K562 (cell line): ENCODE measurements around the gene MED20. TPM values are rescaled to one million over a fixed set of nuclear protein-coding genes. Genes with fewer than 3 reads are reported as not detected.

Experiments
- ATAC-seq: fragments of 200-7000 bp; cut with Tn5 transposase; 3 replicates; pipeline ENCODE4 v1.9.1; 2020; ENCODE audit warnings: moderate library complexity
- BruUV-seq: library from RNA; stranded (reverse); fragments of 400-500 nt; replicated peaks from 2 replicates; lab custom pipeline; 2021; lab: Mats Ljungman, UMichigan
- CTCF ChIA-PET: fragments of 300-600 bp; formaldehyde crosslinking; extraction: SDS; loops from one replicate; lab custom pipeline; 2021; ENCODE audit warnings: low intra/inter-chr PET ratio; lab: Yijun Ruan, JAX
- POLR2A ChIA-PET: fragments of 300-600, 350-650 bp; sonication (Branson Sonifier 250); formaldehyde crosslinking; extraction: SDS; loops from one replicate; lab custom pipeline; 2021; ENCODE audit warnings: antibody characterized with exemption, inconsistent platforms; lab: Yijun Ruan, JAX
- DNase-seq, 4 experiments: peaks; one replicate each; pipeline versions ENCODE4 v3.0.0 to v3.0.0-alpha.2; 2011 to 2018; ENCODE audit warnings: low spot score in 3 of 4, mixed read lengths in 3 of 4; ENCODE audit errors: extremely low read depth in 1 of 4
- FAIRE-seq: peaks from 2 replicates; lab custom pipeline; 2011; peaks lifted over from hg19 to GRCh38; lab: Jason Lieb, UNC
- H2AFZ ChIP-seq: 2 replicates; pipeline ENCODE4 v1.6.0; 2011; ENCODE audit warnings: low read depth, low read length, control low read depth, inconsistent platforms
- H3K27ac ChIP-seq: fragments of 200-600 bp; 3 replicates; pipeline ENCODE4 v1.8.0; 2011; ENCODE audit warnings: low read depth, mild to moderate bottlenecking, control low read depth, inconsistent platforms, low read length, moderate library complexity, mixed read lengths; ENCODE audit errors: extremely low read depth
- H3K27me3 ChIP-seq, 2 experiments: fragments of 300-600 bp in 1 of 2; 2 replicates in 1 of 2; 3 replicates in 1 of 2; pipeline versions ENCODE4 v1.6.0 to v1.8.0; 2011; ENCODE audit warnings: inconsistent platforms in 2 of 2, low read length in 2 of 2, mild to moderate bottlenecking in 1 of 2, mixed read lengths in 1 of 2, moderate library complexity in 1 of 2; ENCODE audit not compliant: control insufficient read depth in 2 of 2, insufficient read depth in 2 of 2
- H3K36me3 ChIP-seq: fragments of 300-600 bp; 3 replicates; pipeline ENCODE4 v1.8.0; 2011; ENCODE audit warnings: mild to moderate bottlenecking, low read length, inconsistent platforms; ENCODE audit not compliant: control insufficient read depth, insufficient read depth
- H3K4me1 ChIP-seq, 2 experiments: fragments of 200-600 bp in 1 of 2; replicated peaks in 1 of 2; 2 replicates in 1 of 2; 3 replicates in 1 of 2; pipeline versions ENCODE4 v1.5.1 to v1.8.0; 2011; ENCODE audit warnings: inconsistent platforms in 2 of 2, low read length in 2 of 2, mild to moderate bottlenecking in 1 of 2, mixed read lengths in 1 of 2, moderate library complexity in 1 of 2; ENCODE audit not compliant: control insufficient read depth in 2 of 2, insufficient read depth in 2 of 2
- H3K4me2 ChIP-seq: 2 replicates; pipeline ENCODE4 v1.6.1; 2011; ENCODE audit warnings: low read length, control low read depth, inconsistent platforms, mixed read lengths; ENCODE audit not compliant: insufficient read depth
- H3K4me3 ChIP-seq: fragments of 200-600 bp; sonication (generic), shearing (Covaris generic); 2 replicates; pipeline ENCODE4 v1.5.1; 2016; ENCODE audit warnings: control low read depth, inconsistent platforms
- H3K79me2 ChIP-seq: fragments of 200-600 bp; 3 replicates; pipeline ENCODE4 v1.8.0; 2011; ENCODE audit warnings: low read length, inconsistent platforms; ENCODE audit not compliant: control insufficient read depth, insufficient read depth
- H3K9ac ChIP-seq, 2 experiments: 2 replicates each; pipeline versions ENCODE4 v1.6.0 to v1.6.1; 2011; ENCODE audit warnings: low read depth in 2 of 2, low read length in 2 of 2, control low read depth in 1 of 2, inconsistent platforms in 1 of 2, mild to moderate bottlenecking in 1 of 2, mixed read lengths in 1 of 2; ENCODE audit not compliant: insufficient read depth in 1 of 2
- H3K9me1 ChIP-seq: one replicate; pipeline ENCODE4 v1.6.0; 2011; ENCODE audit warnings: inconsistent platforms, mild to moderate bottlenecking, low read length, moderate library complexity; ENCODE audit not compliant: control insufficient read depth, insufficient read depth
- H3K9me3 ChIP-seq: replicated peaks from 2 replicates; pipeline ENCODE4 v1.5.1; 2011; ENCODE audit warnings: low read depth, low read length, inconsistent platforms; ENCODE audit not compliant: control insufficient read depth, insufficient read depth
- H4K20me1 ChIP-seq: replicated peaks from 2 replicates; pipeline ENCODE4 v1.6.1; 2011; ENCODE audit warnings: low read length, inconsistent platforms, mixed read lengths; ENCODE audit not compliant: control insufficient read depth, insufficient read depth
- E4F1 ChIP-seq: fragments of 250-450 bp; sonication (Bioruptor Pico); IDR thresholded peaks from 2 replicates; pipeline ENCODE4 v1.5.0; 2021; ENCODE audit warnings: mild to moderate bottlenecking, borderline replicate concordance
- NFIC ChIP-seq: fragments of 450-650 bp; IDR thresholded peaks from 2 replicates; pipeline ENCODE4 v1.6.1; 2017; ENCODE audit warnings: mild to moderate bottlenecking, inconsistent platforms
- NFXL1 ChIP-seq: fragments of 450-650 bp; formaldehyde crosslinking; IDR thresholded peaks from 2 replicates; pipeline ENCODE4 v1.4.0; 2021; ENCODE audit warnings: mild to moderate bottlenecking
- OTX1 ChIP-seq: fragments of 450-650 bp; formaldehyde crosslinking; IDR thresholded peaks from 2 replicates; pipeline ENCODE4 v1.4.0; 2022; ENCODE audit warnings: mild to moderate bottlenecking
- POLR2A ChIP-seq: fragments of 450-650 bp; conservative IDR thresholded peaks from 2 replicates; pipeline ENCODE4 v1.6.1; 2016
- POLR2AphosphoS5 ChIP-seq: IDR thresholded peaks from 2 replicates; pipeline ENCODE4 v1.6.1; 2011; ENCODE audit warnings: mild to moderate bottlenecking, low read depth, low read length, moderate library complexity; ENCODE audit not compliant: control insufficient read depth, insufficient read depth
- RBM14 ChIP-seq: fragments of 200-400 bp; formaldehyde crosslinking; IDR thresholded peaks from 2 replicates; pipeline ENCODE4 v1.6.1; 2018; ENCODE audit warnings: low read depth, mild to moderate bottlenecking, low read length, moderate library complexity, borderline replicate concordance; ENCODE audit not compliant: insufficient read depth
- RFX7 ChIP-seq: fragments of 250-450 bp; sonication (Bioruptor Pico); IDR thresholded peaks from 2 replicates; pipeline ENCODE4 v1.5.1; 2021; ENCODE audit warnings: mild to moderate bottlenecking
- RHOXF2B ChIP-seq: fragments of 250-450 bp; sonication (Bioruptor Pico); conservative IDR thresholded peaks from 2 replicates; pipeline ENCODE4 v1.5.1; 2021
- ZBTB8A ChIP-seq: fragments of 450-650 bp; IDR thresholded peaks from 2 replicates; pipeline ENCODE4 v1.6.1; 2018; ENCODE audit warnings: mild to moderate bottlenecking, moderate library complexity; ENCODE audit not compliant: partially characterized antibody
- ZNF134 ChIP-seq: fragments of 250-450 bp; sonication (Bioruptor Pico); conservative IDR thresholded peaks from 2 replicates; pipeline ENCODE4 v1.4.0; 2020
- ZNF444 ChIP-seq: fragments of 250-450 bp; sonication (Bioruptor Pico); IDR thresholded peaks from 2 replicates; pipeline ENCODE4 v1.4.0; 2020; ENCODE audit warnings: mild to moderate bottlenecking, moderate library complexity
- ZNF699 ChIP-seq: fragments of 250-450 bp; sonication (Bioruptor Pico); IDR thresholded peaks from 2 replicates; pipeline ENCODE4 v1.8.0; 2021; ENCODE audit warnings: mild to moderate bottlenecking, moderate library complexity; ENCODE audit not compliant: insufficient replicate concordance
- WGBS: fragments of 100-300 bp; shearing (Covaris generic); methylation state at CpG from one replicate; pipeline ENCODE4 v1.1.6; 2016; ENCODE audit warnings: low coverage, mixed read lengths; ENCODE audit not compliant: insufficient coverage; ENCODE audit errors: missing lambda C conversion rate; 5-methylcytosine and 5-hydroxymethylcytosine counted together
- in situ Hi-C: fragments of 300-500 bp; cut with MboI; formaldehyde crosslinking; loops from 4 replicates; pipeline ENCODE4 v1.15.0; 2018; ENCODE audit warnings: inconsistent platforms, mixed read lengths
- intact Hi-C: fragments of 100-400 bp; cut with micrococcal nuclease; formaldehyde crosslinking; loops from 2 replicates; pipeline ENCODE4 v1.14.2; 2022
- polyA plus RNA-seq, 8 experiments: library from polyadenylated mRNA; depleted of rRNA in 4 of 8; stranded (reverse) in 5 of 8; unstranded in 3 of 8; fragments of >200 nt; fragmentation: Nextera tagmentation in 2 of 8; fragmentation: Illumina TruSeq in 1 of 8; extraction: Ambion mirVana in 2 of 8; extraction: Trizol in 1 of 8; gene quantifications; 2 replicates each; pipeline versions ENCODE4 v1.2.1 to v1.2.3, GENCODE V29; 2011 to 2014; ENCODE audit warnings: inconsistent platforms in 1 of 8, missing spikeins in 1 of 8
- total RNA-seq, 7 experiments: library from RNA; depleted of rRNA in 6 of 7; stranded (reverse); fragments of >200 nt in 6 of 7; fragmentation: Illumina TruSeq in 2 of 7; extraction: Trizol in 2 of 7; gene quantifications; 2 replicates each; pipeline versions ENCODE4 v1.2.1 to v1.2.3, GENCODE V29; 2011 to 2021; ENCODE audit warnings: low replicate concordance in 1 of 7
- TF ChIP-seq, protein P1 (sequence below): fragments of 450-650 bp; IDR thresholded peaks from 2 replicates; pipeline ENCODE4 v1.6.1; 2017; ENCODE audit warnings: antibody characterized with exemption, mild to moderate bottlenecking

The MED20 gene
- total and polyA plus RNA-seq, 9 of the 15 experiments (the other 6 are each of a cell fraction or from before 2014, with no cell fraction given): 27.3 to 80.9 (median 46.0) TPM

- BruUV-seq: no TSS peak
- Histone ChIP-seq H2AFZ (no peak overlapping the region), H3K4me3 (no peak overlapping the region), H3K9ac (no peak overlapping the region), H4K20me1 (peaks cover 18% of the 10 kb centered on the region), H3K9me1 (no peaks in the 10 kb centered on the region), H3K36me3 (peaks cover 97% of the 10 kb centered on the region), H3K4me1 (peaks cover 43 to 46% of the 10 kb centered on the region in 2 experiments), H3K27ac (no peak overlapping the region), H3K27me3 (no peaks in the 10 kb centered on the region), H3K4me2 (no peak overlapping the region), H3K79me2 (peaks cover 59% of the 10 kb centered on the region), H3K9me3 (no peaks in the 10 kb centered on the region)
- ATAC-seq (no peak), DNase-seq (no peak), FAIRE-seq (no peak)
- POLR2A ChIA-PET: interaction anchor here (0.7 to 13.7 kb wide), 12 partner anchors 8 to 280 kb away, joined by 3 to 166 read pairs (median 3); partner anchors contain the start of genes BYSL, CCND3 and MED20
- in situ Hi-C loops (loop anchor here (5.0 kb wide), 1 partner anchor 108 kb away; no protein-coding TSS in a partner anchor), intact Hi-C loops (loop anchor here (5.0 to 10.0 kb wide), 2 partner anchors 260 to 283 kb away; partner anchors contain the start of genes GUCA1B and MRPS10)
- CTCF ChIA-PET: interaction anchor here (1.0 kb wide), 1 partner anchor 112 kb away, joined by 3 read pairs; no protein-coding TSS in a partner anchor
- 80% methylated on average over 7 of the region's 7 CpGs for WGBS
- TF ChIP-seq ZNF699 (CRISPR knock-in tag) (no peak), RBM14 (no peak), ZBTB8A (no peak), ZNF444 (CRISPR knock-in tag) (peak; percentile 67; the same call in 1 of the 2 replicates), E4F1 (CRISPR knock-in tag) (peak; percentile 32; the same call in 1 of the 2 replicates), RFX7 (CRISPR knock-in tag) (0 out of 2 replicates have a peak, but pooled peaks have one; percentile 57), ZNF134 (peak; percentile 30; the same call in 1 of the 2 replicates), NFXL1 (CRISPR knock-in tag) (peak; percentile 46; the same call in 1 of the 2 replicates), OTX1 (CRISPR knock-in tag) (peak; percentile 53; the same call in 1 of the 2 replicates), RHOXF2B (CRISPR knock-in tag) (0 out of 2 replicates have a peak, but pooled peaks have one; percentile 65), NFIC (0 out of 2 replicates have a peak, but pooled peaks have one; percentile 3), POLR2AphosphoS5 (peak; percentile 20; the same call in 1 of the 2 replicates), POLR2A (peak; percentile 65)
- TF ChIP-seq, protein P1, sequence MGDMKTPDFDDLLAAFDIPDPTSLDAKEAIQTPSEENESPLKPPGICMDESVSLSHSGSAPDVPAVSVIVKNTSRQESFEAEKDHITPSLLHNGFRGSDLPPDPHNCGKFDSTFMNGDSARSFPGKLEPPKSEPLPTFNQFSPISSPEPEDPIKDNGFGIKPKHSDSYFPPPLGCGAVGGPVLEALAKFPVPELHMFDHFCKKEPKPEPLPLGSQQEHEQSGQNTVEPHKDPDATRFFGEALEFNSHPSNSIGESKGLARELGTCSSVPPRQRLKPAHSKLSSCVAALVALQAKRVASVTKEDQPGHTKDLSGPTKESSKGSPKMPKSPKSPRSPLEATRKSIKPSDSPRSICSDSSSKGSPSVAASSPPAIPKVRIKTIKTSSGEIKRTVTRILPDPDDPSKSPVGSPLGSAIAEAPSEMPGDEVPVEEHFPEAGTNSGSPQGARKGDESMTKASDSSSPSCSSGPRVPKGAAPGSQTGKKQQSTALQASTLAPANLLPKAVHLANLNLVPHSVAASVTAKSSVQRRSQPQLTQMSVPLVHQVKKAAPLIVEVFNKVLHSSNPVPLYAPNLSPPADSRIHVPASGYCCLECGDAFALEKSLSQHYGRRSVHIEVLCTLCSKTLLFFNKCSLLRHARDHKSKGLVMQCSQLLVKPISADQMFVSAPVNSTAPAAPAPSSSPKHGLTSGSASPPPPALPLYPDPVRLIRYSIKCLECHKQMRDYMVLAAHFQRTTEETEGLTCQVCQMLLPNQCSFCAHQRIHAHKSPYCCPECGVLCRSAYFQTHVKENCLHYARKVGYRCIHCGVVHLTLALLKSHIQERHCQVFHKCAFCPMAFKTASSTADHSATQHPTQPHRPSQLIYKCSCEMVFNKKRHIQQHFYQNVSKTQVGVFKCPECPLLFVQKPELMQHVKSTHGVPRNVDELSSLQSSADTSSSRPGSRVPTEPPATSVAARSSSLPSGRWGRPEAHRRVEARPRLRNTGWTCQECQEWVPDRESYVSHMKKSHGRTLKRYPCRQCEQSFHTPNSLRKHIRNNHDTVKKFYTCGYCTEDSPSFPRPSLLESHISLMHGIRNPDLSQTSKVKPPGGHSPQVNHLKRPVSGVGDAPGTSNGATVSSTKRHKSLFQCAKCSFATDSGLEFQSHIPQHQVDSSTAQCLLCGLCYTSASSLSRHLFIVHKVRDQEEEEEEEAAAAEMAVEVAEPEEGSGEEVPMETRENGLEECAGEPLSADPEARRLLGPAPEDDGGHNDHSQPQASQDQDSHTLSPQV: 0 out of 2 replicates have a peak, but pooled peaks have one; percentile 14
Measured at GRCh38 chr6:41934278-41935192, 13.6 kb upstream of the MED20 start.
